HCT116 (cell line): ENCODE data around the gene FAM76B. TPM values are rescaled to one million over a fixed set of nuclear protein-coding genes. Genes with fewer than 3 reads are reported as not detected.

Experiments used
- ATAC-seq: fragments of 200-7000 bp; cut with Tn5 transposase; 2 replicates; pipeline ENCODE4 v1.9.1; 2020; ENCODE audit warnings: mild to moderate bottlenecking, moderate library complexity
- BruUV-seq: library from RNA; stranded (reverse); fragments of 400-500 nt; replicated peaks from 2 replicates; lab custom pipeline; 2021; lab: Mats Ljungman, UMichigan
- CTCF ChIA-PET: fragments of 300-600 bp; sonication (Branson Sonifier 250); formaldehyde crosslinking; loops from one replicate; lab custom pipeline; 2021; ENCODE audit warnings: antibody characterized with exemption; lab: Charles Lee
- POLR2A ChIA-PET: fragments of 300-600, 350-600 bp; sonication (Branson Sonifier 250); formaldehyde crosslinking; loops from one replicate; lab custom pipeline; 2021; ENCODE audit warnings: antibody characterized with exemption; lab: Charles Lee
- RAD21 ChIA-PET, 2 experiments: fragments of 300-600 bp; sonication (Branson Sonifier 250); formaldehyde crosslinking; loops; one replicate each; lab custom pipeline; 2023; ENCODE audit warnings: low total read pairs in 2 of 2; ENCODE audit not compliant: uncharacterized antibody in 2 of 2, unreplicated experiment in 2 of 2, low non-redundant PET in 1 of 2; lab: Charles Lee
- DNase-seq: peaks from one replicate; pipeline ENCODE4 v3.0.0-alpha.2; 2010; ENCODE audit warnings: low read depth, low spot score
- H2AFZ ChIP-seq: fragments of 200-600 bp; shearing (Covaris generic), sonication (generic); 2 replicates; pipeline ENCODE4 v1.6.1; 2017; ENCODE audit warnings: low read depth, mixed run types, mixed read lengths, antibody characterized with exemption, low read length; ENCODE audit not compliant: poor library complexity, severe bottlenecking
- H3K27ac ChIP-seq: 2 replicates; pipeline ENCODE4 v1.5.1; 2012; ENCODE audit warnings: low read depth, low read length
- H3K27me3 ChIP-seq: fragments of 200-600 bp; sonication (generic); 2 replicates; pipeline ENCODE4 v1.6.1; 2016; ENCODE audit warnings: mixed run types, low read length, mixed read lengths; ENCODE audit not compliant: insufficient read depth
- H3K36me3 ChIP-seq, 2 experiments: fragments of 200-500 bp in 1 of 2; fragments of 200-600 bp in 1 of 2; sonication (Bioruptor generic) in 1 of 2; sonication (generic) in 1 of 2; 2 replicates each; pipeline versions ENCODE4 v1.5.1 to v1.6.1; 2014 to 2016; ENCODE audit warnings: low read length in 2 of 2, inconsistent platforms in 1 of 2, mixed read lengths in 1 of 2, mixed run types in 1 of 2; ENCODE audit not compliant: insufficient read depth in 2 of 2, control insufficient read depth in 1 of 2
- H3K4me1 ChIP-seq, 2 experiments: fragments of 200-600 bp in 1 of 2; sonication (generic) in 1 of 2; 2 replicates each; pipeline versions ENCODE4 v1.5.1 to v1.6.1; 2012 to 2017; ENCODE audit warnings: low read length in 2 of 2, inconsistent platforms in 1 of 2, mild to moderate bottlenecking in 1 of 2, mixed read lengths in 1 of 2, mixed run types in 1 of 2, moderate library complexity in 1 of 2; ENCODE audit not compliant: insufficient read depth in 2 of 2, control insufficient read depth in 1 of 2
- H3K4me2 ChIP-seq: fragments of 200-600 bp; sonication (generic); 2 replicates; pipeline ENCODE4 v1.6.1; 2017; ENCODE audit warnings: mixed run types, low read length, mixed read lengths
- H3K4me3 ChIP-seq, 2 experiments: fragments of 200-600 bp in 1 of 2; sonication (generic) in 1 of 2; replicated peaks in 1 of 2; 2 replicates each; pipeline ENCODE4 v1.5.1; 2011 to 2016; ENCODE audit warnings: low read length in 2 of 2, control low read depth in 1 of 2, low read depth in 1 of 2, mild to moderate bottlenecking in 1 of 2, mixed read lengths in 1 of 2, mixed run types in 1 of 2
- H3K79me2 ChIP-seq: fragments of 200-600 bp; sonication (generic); 2 replicates; pipeline ENCODE4 v1.6.1; 2017; ENCODE audit warnings: mild to moderate bottlenecking, mixed run types, low read length, moderate library complexity, mixed read lengths; ENCODE audit not compliant: insufficient read depth
- H3K9ac ChIP-seq: fragments of 200-600 bp; sonication (generic); 2 replicates; pipeline ENCODE4 v1.6.1; 2016; ENCODE audit warnings: low read length, mixed read lengths
- H3K9me2 ChIP-seq: fragments of 200-600 bp; sonication (generic), shearing (Covaris generic); 2 replicates; pipeline ENCODE4 v1.6.1; 2017; ENCODE audit warnings: mixed run types, mild to moderate bottlenecking, moderate library complexity; ENCODE audit not compliant: insufficient read depth
- H3K9me3 ChIP-seq, 2 experiments: fragments of 200-500 bp in 1 of 2; fragments of 200-600 bp in 1 of 2; sonication (Bioruptor generic) in 1 of 2; sonication (generic) in 1 of 2; 2 replicates each; pipeline ENCODE4 v1.6.1; 2014 to 2017; ENCODE audit warnings: low read length in 2 of 2, mixed read lengths in 2 of 2, inconsistent platforms in 1 of 2, low read depth in 1 of 2, mild to moderate bottlenecking in 1 of 2, mixed run types in 1 of 2, moderate library complexity in 1 of 2; ENCODE audit not compliant: control insufficient read depth in 1 of 2, insufficient read depth in 1 of 2
- H4K20me1 ChIP-seq: fragments of 200-600 bp; sonication (generic), shearing (Covaris generic); 2 replicates; pipeline ENCODE4 v1.6.1; 2017; ENCODE audit warnings: mixed run types, mild to moderate bottlenecking, moderate library complexity; ENCODE audit not compliant: insufficient read depth
- EGR1 ChIP-seq: IDR thresholded peaks from 2 replicates; pipeline ENCODE4 v1.6.1; 2012; ENCODE audit warnings: low read depth
- ELF1 ChIP-seq: IDR thresholded peaks from 2 replicates; pipeline ENCODE4 v1.6.1; 2012; ENCODE audit warnings: low read depth, borderline replicate concordance
- EZH2 ChIP-seq: fragments of 200-600 bp; sonication (generic); IDR thresholded peaks from 2 replicates; pipeline ENCODE4 v1.6.1; 2017; ENCODE audit warnings: antibody characterized with exemption, mixed run types
- FOSL1 ChIP-seq: IDR thresholded peaks from 2 replicates; pipeline ENCODE4 v1.6.1; 2012; ENCODE audit warnings: low read depth
- JUND ChIP-seq: IDR thresholded peaks from 2 replicates; pipeline ENCODE4 v1.6.1; 2012
- POLR2AphosphoS5 ChIP-seq: IDR thresholded peaks from 2 replicates; pipeline ENCODE4 v1.6.1; 2011; ENCODE audit warnings: mild to moderate bottlenecking, low read depth, low read length, moderate library complexity
- RAD21 ChIP-seq: IDR thresholded peaks from 2 replicates; pipeline ENCODE4 v1.6.1; 2012; ENCODE audit warnings: low read depth, mild to moderate bottlenecking
- SIN3A ChIP-seq: IDR thresholded peaks from 2 replicates; pipeline ENCODE4 v1.6.1; 2012; ENCODE audit warnings: low read depth
- SP1 ChIP-seq: IDR thresholded peaks from 2 replicates; pipeline ENCODE4 v1.6.1; 2012; ENCODE audit warnings: low read depth
- YY1 ChIP-seq: IDR thresholded peaks from 2 replicates; pipeline ENCODE4 v1.6.1; 2011; ENCODE audit warnings: low read length, low read depth, moderate library complexity, mild to moderate bottlenecking; ENCODE audit not compliant: insufficient replicate concordance; ENCODE audit errors: extremely low read depth
- ZNF274 ChIP-seq: fragments of 200-500 bp; sonication (Bioruptor generic); IDR thresholded peaks from 2 replicates; pipeline ENCODE4 v1.6.1; 2014; ENCODE audit warnings: mild to moderate bottlenecking, low read depth, low read length, inconsistent platforms
- intact Hi-C: fragments of 100-400 bp; cut with micrococcal nuclease; formaldehyde crosslinking; loops from 2 replicates; pipeline ENCODE4 v1.10.0; 2022
- total RNA-seq: library from RNA; stranded (reverse); gene quantifications from one replicate; pipeline ENCODE4 v1.2.1, GENCODE V29; 2021; ENCODE audit not compliant: unreplicated experiment
- TF ChIP-seq, protein P1 (sequence below): IDR thresholded peaks from 2 replicates; pipeline ENCODE4 v1.6.1; 2012; ENCODE audit warnings: low read depth
- TF ChIP-seq, protein P2 (sequence below): IDR thresholded peaks from 2 replicates; pipeline ENCODE4 v1.6.1; 2011; ENCODE audit warnings: mild to moderate bottlenecking, low read length, moderate library complexity; ENCODE audit not compliant: insufficient replicate concordance; ENCODE audit errors: extremely low read depth
- TF ChIP-seq, protein P3 (sequence below): IDR thresholded peaks from 2 replicates; pipeline ENCODE4 v1.6.1; 2012

The FAM76B gene
- total RNA-seq, 1 experiment from 2014 or later, result 27.5 TPM

DNA sequence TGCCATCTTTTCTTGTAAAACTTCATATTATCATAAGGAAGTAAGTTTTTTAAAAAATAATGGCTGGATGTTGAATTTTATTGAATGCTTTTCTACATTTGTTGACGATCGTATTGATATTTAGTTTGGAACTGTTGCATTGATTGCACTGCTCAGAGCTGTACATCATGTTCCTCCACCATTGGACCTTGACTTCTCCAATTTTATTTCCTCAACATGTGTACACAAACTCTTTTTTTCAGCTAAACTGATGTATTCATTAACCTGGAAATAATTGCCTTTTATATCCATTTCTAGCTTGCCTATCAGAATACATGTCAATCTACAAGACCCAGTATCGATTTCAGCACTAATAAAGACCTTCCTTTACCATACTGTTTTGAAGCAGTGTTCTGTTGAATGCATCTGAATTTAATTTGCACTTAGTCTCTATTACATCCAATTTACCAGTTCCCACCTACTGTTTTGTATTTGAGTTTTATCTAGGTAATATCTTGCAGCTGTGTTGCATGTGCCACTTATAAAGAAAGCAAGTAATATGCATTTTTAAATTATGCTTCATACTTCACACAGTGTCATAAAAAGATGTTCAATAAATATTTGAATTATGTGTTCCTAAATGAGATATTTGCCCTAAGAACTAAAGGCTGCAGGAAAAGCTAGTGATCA is 6.2 kb upstream of the FAM76B start:
- POLR2A ChIA-PET, result no interaction called here
- no peak for DNase-seq
- H4K20me1 ChIP-seq, result no peaks in the 10 kb centered on the region; the same call in 1 of the 2 replicates
- RAD21 ChIA-PET, result no interaction called here
- CTCF ChIA-PET, result no interaction called here
- no peak overlapping the region for H3K4me3 ChIP-seq
- peaks cover 5 to 9% of the 10 kb centered on the region in 2 experiments; a peak in 3 of 4 replicates for H3K4me1 ChIP-seq
- 0 out of 4 replicates have a peak, but pooled peaks cover 0 to 6% of the 10 kb centered on the region in 2 experiments for H3K36me3 ChIP-seq
- H3K27me3 ChIP-seq, result no peaks in the 10 kb centered on the region
- no peaks in the 10 kb centered on the region for H3K9me2 ChIP-seq
- TF ChIP-seq, protein P1, sequence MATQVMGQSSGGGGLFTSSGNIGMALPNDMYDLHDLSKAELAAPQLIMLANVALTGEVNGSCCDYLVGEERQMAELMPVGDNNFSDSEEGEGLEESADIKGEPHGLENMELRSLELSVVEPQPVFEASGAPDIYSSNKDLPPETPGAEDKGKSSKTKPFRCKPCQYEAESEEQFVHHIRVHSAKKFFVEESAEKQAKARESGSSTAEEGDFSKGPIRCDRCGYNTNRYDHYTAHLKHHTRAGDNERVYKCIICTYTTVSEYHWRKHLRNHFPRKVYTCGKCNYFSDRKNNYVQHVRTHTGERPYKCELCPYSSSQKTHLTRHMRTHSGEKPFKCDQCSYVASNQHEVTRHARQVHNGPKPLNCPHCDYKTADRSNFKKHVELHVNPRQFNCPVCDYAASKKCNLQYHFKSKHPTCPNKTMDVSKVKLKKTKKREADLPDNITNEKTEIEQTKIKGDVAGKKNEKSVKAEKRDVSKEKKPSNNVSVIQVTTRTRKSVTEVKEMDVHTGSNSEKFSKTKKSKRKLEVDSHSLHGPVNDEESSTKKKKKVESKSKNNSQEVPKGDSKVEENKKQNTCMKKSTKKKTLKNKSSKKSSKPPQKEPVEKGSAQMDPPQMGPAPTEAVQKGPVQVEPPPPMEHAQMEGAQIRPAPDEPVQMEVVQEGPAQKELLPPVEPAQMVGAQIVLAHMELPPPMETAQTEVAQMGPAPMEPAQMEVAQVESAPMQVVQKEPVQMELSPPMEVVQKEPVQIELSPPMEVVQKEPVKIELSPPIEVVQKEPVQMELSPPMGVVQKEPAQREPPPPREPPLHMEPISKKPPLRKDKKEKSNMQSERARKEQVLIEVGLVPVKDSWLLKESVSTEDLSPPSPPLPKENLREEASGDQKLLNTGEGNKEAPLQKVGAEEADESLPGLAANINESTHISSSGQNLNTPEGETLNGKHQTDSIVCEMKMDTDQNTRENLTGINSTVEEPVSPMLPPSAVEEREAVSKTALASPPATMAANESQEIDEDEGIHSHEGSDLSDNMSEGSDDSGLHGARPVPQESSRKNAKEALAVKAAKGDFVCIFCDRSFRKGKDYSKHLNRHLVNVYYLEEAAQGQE, result no peak
- no peak for TF ChIP-seq RAD21
- no peak for TF ChIP-seq YY1
- TF ChIP-seq EZH2, result no peak
- TF ChIP-seq ZNF274, result no peak
- no peak for TF ChIP-seq SIN3A
- no peak for TF ChIP-seq ELF1
- TF ChIP-seq EGR1, result no peak
- TF ChIP-seq, protein P2, sequence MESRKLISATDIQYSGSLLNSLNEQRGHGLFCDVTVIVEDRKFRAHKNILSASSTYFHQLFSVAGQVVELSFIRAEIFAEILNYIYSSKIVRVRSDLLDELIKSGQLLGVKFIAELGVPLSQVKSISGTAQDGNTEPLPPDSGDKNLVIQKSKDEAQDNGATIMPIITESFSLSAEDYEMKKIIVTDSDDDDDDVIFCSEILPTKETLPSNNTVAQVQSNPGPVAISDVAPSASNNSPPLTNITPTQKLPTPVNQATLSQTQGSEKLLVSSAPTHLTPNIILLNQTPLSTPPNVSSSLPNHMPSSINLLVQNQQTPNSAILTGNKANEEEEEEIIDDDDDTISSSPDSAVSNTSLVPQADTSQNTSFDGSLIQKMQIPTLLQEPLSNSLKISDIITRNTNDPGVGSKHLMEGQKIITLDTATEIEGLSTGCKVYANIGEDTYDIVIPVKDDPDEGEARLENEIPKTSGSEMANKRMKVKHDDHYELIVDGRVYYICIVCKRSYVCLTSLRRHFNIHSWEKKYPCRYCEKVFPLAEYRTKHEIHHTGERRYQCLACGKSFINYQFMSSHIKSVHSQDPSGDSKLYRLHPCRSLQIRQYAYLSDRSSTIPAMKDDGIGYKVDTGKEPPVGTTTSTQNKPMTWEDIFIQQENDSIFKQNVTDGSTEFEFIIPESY, result no peak
- no peak for TF ChIP-seq POLR2AphosphoS5
- TF ChIP-seq, protein P3, sequence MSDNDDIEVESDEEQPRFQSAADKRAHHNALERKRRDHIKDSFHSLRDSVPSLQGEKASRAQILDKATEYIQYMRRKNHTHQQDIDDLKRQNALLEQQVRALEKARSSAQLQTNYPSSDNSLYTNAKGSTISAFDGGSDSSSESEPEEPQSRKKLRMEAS, result no peak
- TF ChIP-seq JUND, result no peak
- TF ChIP-seq FOSL1, result no peak
- no peak for TF ChIP-seq SP1
- TF ChIP-seq, all 23 proteins: peak for 0
- Histone ChIP-seq H3K9ac (no peak overlapping the region), H3K27ac (no peak overlapping the region), H3K79me2 (peaks cover 64% of the 10 kb centered on the region), H3K4me2 (no peak overlapping the region), H3K9me3 (no peaks in the 10 kb centered on the region), H2AFZ (no peak overlapping the region)
- ATAC-seq, result no peak
- intact Hi-C loops, result no loop called here
- BruUV-seq, result no TSS peak
